Testis (tissue), 2 donors: ENCODE data around the gene CDH1.

Source experiments
- POLR2A ChIP-seq: fragments of 450-650 bp; IDR thresholded peaks from one replicate; pipeline ENCODE4 v1.6.1; 2017; ENCODE audit warnings: antibody characterized with exemption, mild to moderate bottlenecking, moderate library complexity
- TF ChIP-seq, protein P1 (sequence below), 3 experiments: fragments of 450-650 bp in 2 of 3; fragments of 200-600 bp in 1 of 3; sonication (generic) in 1 of 3; IDR thresholded peaks; one replicate each; pipeline ENCODE4 v1.5.1; 2016 to 2019; ENCODE audit warnings: antibody characterized with exemption in 3 of 3, mild to moderate bottlenecking in 2 of 3, moderate library complexity in 1 of 3

DNA sequence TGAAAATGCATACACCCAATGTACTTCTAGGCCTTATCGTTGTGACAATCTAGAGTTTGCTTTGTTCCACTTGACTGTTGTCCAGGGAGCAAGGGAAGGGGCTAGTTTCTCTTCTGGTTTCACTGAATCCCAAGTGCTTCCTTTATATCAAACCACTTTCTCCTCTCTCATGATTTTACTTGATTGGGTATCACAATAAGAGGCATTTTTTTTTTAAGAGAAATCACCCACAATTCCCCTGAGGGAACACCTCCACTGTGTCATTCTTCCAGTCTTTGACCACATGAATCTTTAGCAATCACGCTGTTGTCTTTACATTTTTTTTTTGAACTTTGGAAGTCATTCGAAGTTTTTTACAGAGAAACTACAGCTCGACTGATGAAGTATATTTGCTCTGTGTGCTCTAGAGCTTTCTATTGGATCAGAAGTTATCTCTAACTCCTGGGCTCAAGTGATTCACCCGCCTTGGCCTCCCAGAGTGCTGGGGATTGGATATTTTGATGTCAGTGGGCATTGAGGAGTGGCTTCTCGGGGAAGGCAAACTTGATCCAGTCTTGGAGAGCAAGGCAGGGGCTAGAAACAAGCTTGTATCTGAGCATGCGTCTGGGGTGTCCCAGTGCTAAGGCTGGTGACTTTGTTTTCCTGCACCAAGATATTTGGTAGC is 3.0 kb downstream of the CDH1 start:
- TF ChIP-seq, protein P1, sequence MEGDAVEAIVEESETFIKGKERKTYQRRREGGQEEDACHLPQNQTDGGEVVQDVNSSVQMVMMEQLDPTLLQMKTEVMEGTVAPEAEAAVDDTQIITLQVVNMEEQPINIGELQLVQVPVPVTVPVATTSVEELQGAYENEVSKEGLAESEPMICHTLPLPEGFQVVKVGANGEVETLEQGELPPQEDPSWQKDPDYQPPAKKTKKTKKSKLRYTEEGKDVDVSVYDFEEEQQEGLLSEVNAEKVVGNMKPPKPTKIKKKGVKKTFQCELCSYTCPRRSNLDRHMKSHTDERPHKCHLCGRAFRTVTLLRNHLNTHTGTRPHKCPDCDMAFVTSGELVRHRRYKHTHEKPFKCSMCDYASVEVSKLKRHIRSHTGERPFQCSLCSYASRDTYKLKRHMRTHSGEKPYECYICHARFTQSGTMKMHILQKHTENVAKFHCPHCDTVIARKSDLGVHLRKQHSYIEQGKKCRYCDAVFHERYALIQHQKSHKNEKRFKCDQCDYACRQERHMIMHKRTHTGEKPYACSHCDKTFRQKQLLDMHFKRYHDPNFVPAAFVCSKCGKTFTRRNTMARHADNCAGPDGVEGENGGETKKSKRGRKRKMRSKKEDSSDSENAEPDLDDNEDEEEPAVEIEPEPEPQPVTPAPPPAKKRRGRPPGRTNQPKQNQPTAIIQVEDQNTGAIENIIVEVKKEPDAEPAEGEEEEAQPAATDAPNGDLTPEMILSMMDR (IDR thresholded peaks at IDR 0.05), result no peak
- TF ChIP-seq POLR2A, result no peak
